IPS-15b (cell line): ENCODE measurements around the gene ARPC2.
"Not testable (repeated sequence)": the region's sequence is repeated elsewhere in the genome, so short reads cannot be mapped to it uniquely, and the experiment has no call there.

Experiments
- H3K27me3 ChIP-seq: one replicate; pipeline ENCODE4 v1.6.1; 2013; ENCODE audit warnings: low read length; ENCODE audit not compliant: control insufficient read depth, insufficient read depth
- H3K36me3 ChIP-seq: one replicate; pipeline ENCODE4 v1.6.1; 2013; ENCODE audit warnings: low read length; ENCODE audit not compliant: control insufficient read depth, insufficient read depth
- H3K4me1 ChIP-seq: one replicate; pipeline ENCODE4 v1.6.1; 2013; ENCODE audit warnings: mild to moderate bottlenecking, low read length; ENCODE audit not compliant: control insufficient read depth, insufficient read depth
- H3K4me3 ChIP-seq: one replicate; pipeline ENCODE4 v1.5.1; 2013; ENCODE audit warnings: low read depth, low read length
- H3K9ac ChIP-seq: one replicate; pipeline ENCODE4 v1.6.1; 2013; ENCODE audit warnings: low read depth, mild to moderate bottlenecking, low read length
- H3K9me3 ChIP-seq: one replicate; pipeline ENCODE4 v1.6.1; 2013; ENCODE audit warnings: mild to moderate bottlenecking, low read length; ENCODE audit not compliant: control insufficient read depth, insufficient read depth

Gene ARPC2

DNA sequence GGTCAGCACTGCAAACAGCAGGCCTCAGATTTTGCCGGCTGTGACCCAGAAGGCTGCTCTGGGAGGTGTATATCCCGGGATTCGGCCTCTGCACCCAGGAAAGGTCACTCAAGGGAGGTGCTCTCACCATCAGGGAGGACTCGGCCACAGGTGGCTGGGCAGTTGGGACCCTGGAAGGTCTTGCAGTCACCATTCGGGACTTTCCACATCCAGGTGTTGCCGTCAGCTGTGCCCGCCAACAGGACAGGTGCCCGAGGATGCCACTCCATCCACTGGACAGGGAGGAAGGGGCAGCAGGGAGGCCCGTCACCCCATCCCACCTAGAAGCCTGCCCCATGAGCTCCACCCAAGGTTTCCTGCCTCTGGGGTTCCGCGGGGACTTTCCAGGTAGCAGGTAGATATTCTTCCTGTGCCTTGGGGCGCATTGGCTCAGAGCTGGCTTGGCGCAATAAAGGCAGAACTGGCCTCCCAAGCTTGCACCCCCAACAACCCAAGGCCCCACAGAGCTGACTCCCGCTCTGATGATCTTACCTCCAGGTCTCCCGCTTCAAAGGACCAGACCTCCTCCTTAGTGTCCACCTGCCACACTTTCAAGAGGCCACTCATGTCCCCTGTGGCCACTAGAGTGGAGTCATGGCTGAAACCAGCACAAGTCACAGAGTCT lies 49.5 kb downstream of the ARPC2 start:
- Histone ChIP-seq H3K4me3 (no peak overlapping the region), H3K9me3 (no peaks in the 10 kb centered on the region), H3K27me3 (no peaks in the 10 kb centered on the region), H3K4me1 (peaks cover 4% of the 10 kb centered on the region), H3K9ac (no peak overlapping the region), H3K36me3 (peaks cover 33% of the 10 kb centered on the region)

- H3K36me3 ChIP-seq = peaks cover 33% of the 10 kb centered on the region
- H3K4me1 ChIP-seq = peaks cover 3% of the 10 kb centered on the region
- H3K27me3 ChIP-seq = no peaks in the 10 kb centered on the region
- H3K4me3 ChIP-seq = no peak overlapping the region
- H3K9ac ChIP-seq = no peak overlapping the region
- no peaks in the 10 kb centered on the region for H3K9me3 ChIP-seq
Measured at GRCh38 chr2:218267259-218267658, 50.3 kb downstream of the ARPC2 start.

GRCh38 chr2:218269900-218270720 lies 53.1 kb downstream of the ARPC2 start, which contains the start of the genes AAMP and PNKD:
AAMP (minus strand) TSS chr2:218270137; CDS start chr2:218270086, 51 bp downstream.
PNKD (plus strand) TSS chr2:218270519; CDS start chr2:218270536, 17 bp downstream.
- peaks cover 3% of the 10 kb centered on the region for H3K4me1 ChIP-seq
- H3K4me3 ChIP-seq = peak within 1 kb of the TSS; percentile 95
- H3K36me3 ChIP-seq = peaks cover 38% of the 10 kb centered on the region
- H3K27me3 ChIP-seq = no peaks in the 10 kb centered on the region
- peak within 1 kb of the TSS; percentile 87 for H3K9ac ChIP-seq
- no peaks in the 10 kb centered on the region for H3K9me3 ChIP-seq

DNA sequence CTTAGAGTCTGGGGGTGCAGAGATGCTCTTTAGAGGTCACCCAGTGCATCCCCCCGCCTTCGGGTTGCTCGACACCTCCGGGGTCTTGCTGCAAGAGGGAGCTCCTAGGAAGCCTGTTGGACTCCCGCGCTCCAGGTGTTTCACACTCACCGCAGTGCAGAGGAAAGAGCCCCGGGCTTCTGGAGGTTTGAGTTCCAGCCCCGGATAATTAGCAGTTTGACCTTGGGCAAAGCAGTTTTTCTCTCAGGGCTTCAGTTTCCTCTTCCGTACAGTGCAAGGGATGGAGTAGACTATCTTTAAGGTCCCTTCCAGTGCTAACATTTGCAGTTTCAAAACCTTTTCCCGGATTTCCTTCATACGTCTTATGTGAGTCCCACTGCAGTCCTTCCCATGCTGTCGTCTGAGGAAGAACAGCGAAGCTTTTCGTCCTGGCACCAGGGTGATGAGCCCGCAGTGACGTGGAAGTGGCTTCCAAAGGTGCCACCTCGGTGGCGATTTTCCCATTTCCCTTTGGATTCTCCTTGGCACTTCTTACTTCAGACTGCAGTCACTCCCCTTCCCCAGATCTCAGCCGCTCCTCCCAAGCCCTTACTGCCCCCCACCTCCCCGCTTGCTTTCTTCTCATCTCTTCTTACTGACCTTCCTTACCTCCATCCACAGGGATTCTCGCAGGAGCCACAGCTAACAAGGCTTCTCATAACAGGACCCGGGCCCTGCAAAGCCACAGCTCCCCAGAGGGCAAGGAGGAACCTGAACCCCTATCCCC lies 53.9 kb downstream of the ARPC2 start:
- H3K4me1 ChIP-seq = peaks cover 3% of the 10 kb centered on the region
- peak overlapping the region; percentile 87 for H3K9ac ChIP-seq
- H3K27me3 ChIP-seq = no peaks in the 10 kb centered on the region
- H3K36me3 ChIP-seq = peaks cover 40% of the 10 kb centered on the region
- H3K9me3 ChIP-seq = no peaks in the 10 kb centered on the region
- peak overlapping the region; percentile 92 for H3K4me3 ChIP-seq

- H3K36me3 ChIP-seq = peaks cover 36% of the 10 kb centered on the region
- peaks cover 3% of the 10 kb centered on the region for H3K4me1 ChIP-seq
- no peaks in the 10 kb centered on the region for H3K9me3 ChIP-seq
- H3K4me3 ChIP-seq = peak overlapping the region; percentile 92
- H3K9ac ChIP-seq = peak overlapping the region; percentile 87
- no peaks in the 10 kb centered on the region for H3K27me3 ChIP-seq
Measured at GRCh38 chr2:218271487-218271797, 54.5 kb downstream of the ARPC2 start.

DNA sequence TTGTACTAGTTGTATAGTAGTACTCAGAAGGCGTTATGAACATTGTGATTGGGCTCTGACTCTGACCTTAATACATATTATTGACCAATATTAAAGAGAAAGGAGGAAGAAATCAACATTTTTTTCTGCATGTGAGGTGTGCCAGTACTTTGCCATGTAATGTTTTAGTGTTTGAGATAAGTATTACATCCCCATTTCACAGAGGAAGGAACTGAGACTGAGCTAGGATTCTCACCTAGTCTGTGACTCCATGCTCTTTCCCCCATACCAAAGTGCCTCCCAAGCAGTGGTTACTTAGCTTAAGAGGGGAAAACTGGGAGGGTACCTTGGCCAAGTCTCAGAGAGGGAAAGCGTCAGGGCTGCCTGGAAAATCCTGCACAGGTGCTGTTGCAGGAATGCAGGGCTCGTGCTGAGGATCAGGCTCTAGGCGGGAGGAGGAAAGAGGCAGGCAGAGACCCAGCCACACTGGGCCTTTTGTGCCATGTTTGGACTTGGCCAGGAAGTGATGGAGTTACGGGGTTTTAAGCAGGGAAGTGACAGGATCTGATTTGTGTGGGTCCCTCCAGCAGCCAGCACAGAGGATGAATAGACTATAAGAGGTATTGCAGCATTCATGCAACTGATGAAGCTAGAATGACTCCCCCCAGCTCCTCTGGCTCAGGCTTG lies 55.0 kb downstream of the ARPC2 start:
- Histone ChIP-seq H3K4me1 (peaks cover 3% of the 10 kb centered on the region), H3K9ac (no peak overlapping the region), H3K36me3 (peaks cover 38% of the 10 kb centered on the region), H3K9me3 (no peaks in the 10 kb centered on the region), H3K27me3 (no peaks in the 10 kb centered on the region), H3K4me3 (no peak overlapping the region)

- H3K4me3 ChIP-seq = no peak overlapping the region
Measured at GRCh38 chr2:218272531-218273212, 55.7 kb downstream of the ARPC2 start.

DNA sequence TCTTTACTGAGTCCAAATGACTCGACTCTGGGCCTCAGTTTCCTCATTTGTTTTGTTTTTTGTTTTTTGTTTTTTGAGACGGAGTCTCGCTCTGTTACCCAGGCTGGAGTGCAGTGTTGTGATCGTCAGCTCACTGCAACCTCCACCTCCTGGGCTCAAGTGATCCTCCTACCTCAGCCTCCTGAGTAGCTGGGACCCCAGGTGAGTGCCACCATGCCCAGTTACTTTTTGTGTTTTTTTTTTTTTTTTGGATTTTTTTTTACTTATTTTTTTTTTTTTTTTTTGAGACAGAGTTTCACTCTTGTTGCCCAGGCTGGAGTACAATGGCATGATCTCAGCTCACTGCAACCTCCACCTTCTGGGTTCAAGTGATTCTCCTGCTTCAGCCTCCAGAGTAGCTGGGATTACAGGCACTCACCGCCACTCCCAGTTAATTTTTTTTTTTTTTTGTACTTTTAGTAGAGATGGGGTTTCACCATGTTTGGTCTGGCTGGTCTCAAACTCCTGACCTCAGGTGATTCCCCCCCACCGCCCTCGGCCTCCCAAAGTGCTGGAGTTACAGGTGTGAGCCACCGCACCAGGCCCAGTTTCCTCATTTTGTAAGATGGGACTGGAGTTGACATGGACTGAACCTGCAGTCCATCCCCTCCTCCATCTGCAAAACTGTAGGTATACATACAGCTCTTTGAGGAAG lies 56.4 kb downstream of the ARPC2 start:
- not testable (repeated sequence) for H3K27me3 ChIP-seq, H3K4me1 ChIP-seq, H3K9me3 ChIP-seq, H3K9ac ChIP-seq, H3K4me3 ChIP-seq
- H3K36me3 ChIP-seq = peaks cover 32% of the 10 kb centered on the region

More at GRCh38 chr2:218272531-218273212, 55.7 kb downstream of the ARPC2 start:
- Histone ChIP-seq H3K27me3 (no peaks in the 10 kb centered on the region), H3K36me3 (peaks cover 33% of the 10 kb centered on the region), H3K4me1 (peaks cover 3% of the 10 kb centered on the region), H3K9ac (no peak overlapping the region), H3K9me3 (no peaks in the 10 kb centered on the region)

DNA sequence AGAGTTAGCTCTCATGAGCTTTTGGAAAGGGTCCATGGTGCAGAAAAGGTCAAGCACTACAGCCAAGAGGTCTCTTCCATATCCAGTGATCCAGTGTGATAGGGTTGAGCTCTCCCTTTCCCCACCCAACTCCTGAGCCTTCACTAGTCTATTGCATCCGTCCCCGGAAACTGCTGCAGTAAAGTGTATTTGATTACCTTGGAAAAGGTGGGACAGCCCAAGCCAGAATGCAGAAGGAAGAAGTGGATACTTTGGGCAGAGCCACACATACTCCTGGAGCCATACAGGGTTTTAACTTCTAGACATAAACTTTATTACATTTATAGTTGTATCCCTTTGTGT lies 56.9 kb downstream of the ARPC2 start:
- Histone ChIP-seq H3K9me3 (no peaks in the 10 kb centered on the region), H3K36me3 (peaks cover 36% of the 10 kb centered on the region), H3K9ac (no peak overlapping the region), H3K4me3 (no peak overlapping the region), H3K4me1 (peaks cover 3% of the 10 kb centered on the region), H3K27me3 (no peaks in the 10 kb centered on the region)

- Histone ChIP-seq H3K4me3 (no peak overlapping the region), H3K9ac (no peak overlapping the region), H3K36me3 (peaks cover 40% of the 10 kb centered on the region), H3K27me3 (no peaks in the 10 kb centered on the region), H3K4me1 (no peaks in the 10 kb centered on the region), H3K9me3 (no peaks in the 10 kb centered on the region)
Measured at GRCh38 chr2:218274586-218274985, 57.6 kb downstream of the ARPC2 start.
